PC-9 (cell line): ENCODE data around the gene ANKLE2. TPM values are rescaled to one million over a fixed set of nuclear protein-coding genes. Genes with fewer than 3 reads are reported as not detected.

Experiments
- BruUV-seq: library from RNA; stranded (reverse); fragments of 400-500 nt; replicated peaks from 2 replicates; lab custom pipeline; 2021; lab: Mats Ljungman, UMichigan
- CTCF ChIA-PET: fragments of 300-600 bp; sonication (Branson Sonifier 250); formaldehyde crosslinking; loops from one replicate; lab custom pipeline; 2022; ENCODE audit warnings: antibody characterized with exemption; lab: Charles Lee
- POLR2A ChIA-PET: fragments of 300-600 bp; sonication (Branson Sonifier 250); formaldehyde crosslinking; loops from one replicate; lab custom pipeline; 2022; ENCODE audit warnings: antibody characterized with exemption; ENCODE audit not compliant: unreplicated experiment; lab: Charles Lee
- DNase-seq, 2 experiments: peaks; one replicate each; pipeline versions ENCODE4 v3.0.0 to v3.0.0-alpha.2; 2015 to 2022; ENCODE audit warnings: mixed read lengths in 1 of 2
- H2AFZ ChIP-seq: fragments of 200-600 bp; sonication (generic); 2 replicates; pipeline ENCODE4 v1.8.1; 2017; ENCODE audit warnings: antibody characterized with exemption
- H3F3A ChIP-seq: fragments of 200-600 bp; sonication (generic); 2 replicates; pipeline ENCODE4 v1.8.1; 2017; ENCODE audit warnings: antibody characterized with exemption, mild to moderate bottlenecking, low read depth; ENCODE audit not compliant: insufficient read depth
- H3K27ac ChIP-seq: fragments of 200-600 bp; sonication (generic); 2 replicates; pipeline ENCODE4 v1.6.1; 2016; ENCODE audit warnings: mixed run types
- H3K27me3 ChIP-seq: fragments of 200-600 bp; sonication (generic); 2 replicates; pipeline ENCODE4 v1.6.1; 2016; ENCODE audit warnings: low read depth, mixed run types; ENCODE audit not compliant: insufficient read depth
- H3K36me3 ChIP-seq: fragments of 200-600 bp; sonication (generic); 2 replicates; pipeline ENCODE4 v1.6.1; 2016; ENCODE audit warnings: low read depth, mixed run types
- H3K4me1 ChIP-seq: fragments of 200-600 bp; sonication (generic); replicated peaks from 2 replicates; pipeline ENCODE4 v1.6.1; 2016; ENCODE audit warnings: mixed run types; ENCODE audit not compliant: insufficient read depth
- H3K4me2 ChIP-seq: fragments of 200-600 bp; sonication (generic); 2 replicates; pipeline ENCODE4 v1.6.1; 2017; ENCODE audit warnings: mixed run types
- H3K4me3 ChIP-seq: fragments of 200-600 bp; sonication (generic); 2 replicates; pipeline ENCODE4 v1.6.1; 2016; ENCODE audit warnings: mixed run types
- H3K79me2 ChIP-seq: fragments of 200-600 bp; sonication (generic); 2 replicates; pipeline ENCODE4 v1.6.1; 2017; ENCODE audit warnings: low read depth, mixed run types
- H3K9me2 ChIP-seq: fragments of 200-600 bp; sonication (generic); 2 replicates; pipeline ENCODE4 v1.8.1; 2017; ENCODE audit warnings: mild to moderate bottlenecking; ENCODE audit not compliant: insufficient read depth
- H3K9me3 ChIP-seq: fragments of 200-600 bp; sonication (generic); 2 replicates; pipeline ENCODE4 v1.8.1; 2016; ENCODE audit warnings: low read depth; ENCODE audit not compliant: insufficient read depth
- H4K20me1 ChIP-seq: fragments of 200-600 bp; sonication (generic); 2 replicates; pipeline ENCODE4 v1.8.1; 2017; ENCODE audit not compliant: insufficient read depth
- EZH2 ChIP-seq: fragments of 200-600 bp; sonication (generic); IDR thresholded peaks from 2 replicates; pipeline ENCODE4 v1.8.0; 2017; ENCODE audit warnings: antibody characterized with exemption, low read depth
- intact Hi-C: fragments of 100-400 bp; cut with micrococcal nuclease; formaldehyde crosslinking; loops from one replicate; pipeline ENCODE4 v1.10.0; 2022; ENCODE audit not compliant: unreplicated experiment
- total RNA-seq: library from RNA; stranded (reverse); gene quantifications from 2 replicates; pipeline ENCODE4 v1.2.3, GENCODE V29; 2021
- TF ChIP-seq, protein P1 (sequence below): fragments of 200-600 bp; sonication (generic); conservative IDR thresholded peaks from 2 replicates; pipeline ENCODE4 v1.6.1; 2017; ENCODE audit warnings: mixed run types, antibody characterized with exemption, mild to moderate bottlenecking, moderate library complexity

Gene ANKLE2
- total RNA-seq, 1 experiment from 2014 or later, result 102 TPM

DNA sequence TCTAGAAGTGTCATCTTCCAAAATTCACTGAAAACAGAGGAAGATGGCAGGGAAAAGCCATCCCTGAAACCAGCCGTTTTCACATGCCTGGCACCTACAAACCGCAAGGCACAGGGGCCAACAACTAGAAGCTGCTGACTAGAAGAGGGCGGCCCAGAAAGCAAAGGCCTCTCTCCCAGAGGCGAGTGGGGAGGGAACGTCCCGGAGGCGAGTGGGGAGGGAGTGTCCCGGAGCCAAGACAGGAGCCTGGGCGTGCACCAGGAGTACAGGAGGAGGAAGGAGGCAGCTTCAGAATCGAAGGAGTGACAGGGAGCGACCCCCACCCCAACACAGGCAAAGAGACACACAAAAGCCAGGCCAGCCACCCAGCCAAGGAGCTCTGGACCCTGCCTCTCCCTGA, 21.0 kb downstream of the ANKLE2 start:
- ChIA-PET CTCF (no interaction called here), POLR2A (no interaction called here)
- Histone ChIP-seq H3F3A (0 out of 2 replicates have a peak, but pooled peaks cover 5% of the 10 kb centered on the region), H3K9me2 (no peaks in the 10 kb centered on the region), H4K20me1 (peaks cover 53% of the 10 kb centered on the region), H2AFZ (no peak overlapping the region), H3K79me2 (peaks cover 31% of the 10 kb centered on the region), H3K4me2 (no peak overlapping the region), H3K36me3 (peaks cover 67% of the 10 kb centered on the region), H3K4me3 (no peak overlapping the region), H3K27ac (no peak overlapping the region), H3K27me3 (no peaks in the 10 kb centered on the region), H3K9me3 (no peaks in the 10 kb centered on the region), H3K4me1 (no peaks in the 10 kb centered on the region)
- DNase-seq, result no peak
- TF ChIP-seq, protein P1, sequence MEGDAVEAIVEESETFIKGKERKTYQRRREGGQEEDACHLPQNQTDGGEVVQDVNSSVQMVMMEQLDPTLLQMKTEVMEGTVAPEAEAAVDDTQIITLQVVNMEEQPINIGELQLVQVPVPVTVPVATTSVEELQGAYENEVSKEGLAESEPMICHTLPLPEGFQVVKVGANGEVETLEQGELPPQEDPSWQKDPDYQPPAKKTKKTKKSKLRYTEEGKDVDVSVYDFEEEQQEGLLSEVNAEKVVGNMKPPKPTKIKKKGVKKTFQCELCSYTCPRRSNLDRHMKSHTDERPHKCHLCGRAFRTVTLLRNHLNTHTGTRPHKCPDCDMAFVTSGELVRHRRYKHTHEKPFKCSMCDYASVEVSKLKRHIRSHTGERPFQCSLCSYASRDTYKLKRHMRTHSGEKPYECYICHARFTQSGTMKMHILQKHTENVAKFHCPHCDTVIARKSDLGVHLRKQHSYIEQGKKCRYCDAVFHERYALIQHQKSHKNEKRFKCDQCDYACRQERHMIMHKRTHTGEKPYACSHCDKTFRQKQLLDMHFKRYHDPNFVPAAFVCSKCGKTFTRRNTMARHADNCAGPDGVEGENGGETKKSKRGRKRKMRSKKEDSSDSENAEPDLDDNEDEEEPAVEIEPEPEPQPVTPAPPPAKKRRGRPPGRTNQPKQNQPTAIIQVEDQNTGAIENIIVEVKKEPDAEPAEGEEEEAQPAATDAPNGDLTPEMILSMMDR, result no peak
- no peak for TF ChIP-seq EZH2
- BruUV-seq, result no TSS peak
- intact Hi-C loops, result no loop called here

DNA sequence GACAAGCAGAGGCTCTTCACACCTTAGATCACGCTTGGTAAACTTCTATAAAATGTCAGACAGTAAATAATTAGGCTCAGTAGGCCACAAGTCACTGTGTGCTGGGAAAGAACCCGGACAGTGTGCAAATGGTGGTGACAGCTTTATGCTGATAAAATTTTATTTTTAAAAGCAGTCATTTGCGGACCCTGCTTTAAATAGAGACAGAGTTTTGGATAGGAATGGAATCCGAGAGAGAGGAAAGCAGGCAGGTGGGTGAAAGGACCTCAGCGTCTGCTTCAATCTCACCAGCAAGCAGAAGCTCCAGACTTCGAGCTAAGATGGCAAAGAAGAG, 21.4 kb downstream of the ANKLE2 start:
- Histone ChIP-seq H3K79me2 (peaks cover 27% of the 10 kb centered on the region), H3K27ac (no peak overlapping the region), H3K4me3 (no peak overlapping the region), H2AFZ (no peak overlapping the region), H3K27me3 (no peaks in the 10 kb centered on the region), H3K4me2 (no peak overlapping the region), H4K20me1 (peaks cover 50% of the 10 kb centered on the region), H3K36me3 (peaks cover 67% of the 10 kb centered on the region), H3F3A (0 out of 2 replicates have a peak, but pooled peaks cover 6% of the 10 kb centered on the region), H3K4me1 (no peaks in the 10 kb centered on the region), H3K9me3 (no peaks in the 10 kb centered on the region), H3K9me2 (no peaks in the 10 kb centered on the region)
- no TSS peak for BruUV-seq
- DNase-seq, result no peak
- POLR2A ChIA-PET, result no interaction called here
- intact Hi-C loops, result no loop called here
- no peak for TF ChIP-seq EZH2
- TF ChIP-seq, protein P1, result no peak
- CTCF ChIA-PET, result no interaction called here

DNA sequence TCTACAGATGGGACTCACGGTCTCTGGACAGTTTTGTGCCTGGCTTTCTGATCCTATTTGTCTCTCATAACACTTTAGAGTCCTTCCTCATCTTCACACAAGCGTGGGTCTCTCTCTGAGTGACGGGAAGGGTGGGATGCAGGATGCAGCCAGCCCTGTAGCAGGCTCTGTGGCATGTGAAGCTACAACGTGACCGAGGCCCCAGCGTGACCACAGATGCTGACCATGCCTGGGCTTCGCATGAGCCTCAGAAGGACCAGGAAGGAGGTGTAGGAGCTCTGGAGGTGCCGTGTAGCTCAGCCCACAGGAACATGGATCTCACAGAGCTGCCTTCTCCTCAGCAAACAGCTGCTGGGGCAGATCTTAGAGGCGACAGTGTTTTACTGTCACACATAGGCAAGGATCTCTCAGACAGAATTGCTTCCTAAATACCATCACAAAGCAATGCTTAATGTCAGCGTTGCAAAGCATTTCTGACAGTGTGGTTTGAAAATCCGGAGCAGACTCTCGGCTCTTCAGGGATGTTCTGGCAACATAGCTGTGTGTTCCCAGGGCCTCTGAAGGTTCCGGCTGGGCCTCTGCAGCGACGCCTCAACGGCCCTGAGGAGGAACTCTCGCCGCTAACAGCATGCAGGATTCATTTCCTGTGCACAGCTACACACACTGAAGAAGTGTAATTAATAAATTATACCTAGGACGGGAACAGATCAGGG, 21.9 kb downstream of the ANKLE2 start:
- no peaks in the 10 kb centered on the region for H3K27me3 ChIP-seq
- H3F3A ChIP-seq, result 0 out of 2 replicates have a peak, but pooled peaks cover 11% of the 10 kb centered on the region
- DNase-seq, result no peak
- BruUV-seq, result no TSS peak
- no peak overlapping the region for H3K27ac ChIP-seq
- peaks cover 68% of the 10 kb centered on the region for H3K36me3 ChIP-seq
- H2AFZ ChIP-seq, result no peak overlapping the region
- CTCF ChIA-PET, result no interaction called here
- intact Hi-C loops, result no loop called here
- H3K4me3 ChIP-seq, result no peak overlapping the region
- POLR2A ChIA-PET, result no interaction called here
- H3K9me2 ChIP-seq, result no peaks in the 10 kb centered on the region
- TF ChIP-seq, protein P1, result no peak
- TF ChIP-seq EZH2, result no peak
- peaks cover 48% of the 10 kb centered on the region for H4K20me1 ChIP-seq
- no peak overlapping the region for H3K4me2 ChIP-seq
- peaks cover 22% of the 10 kb centered on the region for H3K79me2 ChIP-seq
- no peaks in the 10 kb centered on the region for H3K4me1 ChIP-seq
- no peaks in the 10 kb centered on the region for H3K9me3 ChIP-seq
